Stimulated activated CD4-positive, alpha-beta T cell treated with anti-CD3 and anti-CD28 coated beads, TNF-alpha, amount 100 ng/mL, for 1 hour (primary cell): ENCODE measurements around the gene ADCY1.
A peak's percentile ranks its signal among the peaks of the same experiment; 100 is the strongest.
"Not testable (repeated sequence)": the region's sequence is repeated elsewhere in the genome, so short reads cannot be mapped to it uniquely, and the experiment has no call there.

Experiments used
- DNase-seq, 3 donors: peaks; one replicate each; pipeline ENCODE4 v3.0.0-alpha.2; 2020; ENCODE audit warnings: low read depth in 3 of 3, low spot score in 1 of 3

Gene ADCY1

DNA sequence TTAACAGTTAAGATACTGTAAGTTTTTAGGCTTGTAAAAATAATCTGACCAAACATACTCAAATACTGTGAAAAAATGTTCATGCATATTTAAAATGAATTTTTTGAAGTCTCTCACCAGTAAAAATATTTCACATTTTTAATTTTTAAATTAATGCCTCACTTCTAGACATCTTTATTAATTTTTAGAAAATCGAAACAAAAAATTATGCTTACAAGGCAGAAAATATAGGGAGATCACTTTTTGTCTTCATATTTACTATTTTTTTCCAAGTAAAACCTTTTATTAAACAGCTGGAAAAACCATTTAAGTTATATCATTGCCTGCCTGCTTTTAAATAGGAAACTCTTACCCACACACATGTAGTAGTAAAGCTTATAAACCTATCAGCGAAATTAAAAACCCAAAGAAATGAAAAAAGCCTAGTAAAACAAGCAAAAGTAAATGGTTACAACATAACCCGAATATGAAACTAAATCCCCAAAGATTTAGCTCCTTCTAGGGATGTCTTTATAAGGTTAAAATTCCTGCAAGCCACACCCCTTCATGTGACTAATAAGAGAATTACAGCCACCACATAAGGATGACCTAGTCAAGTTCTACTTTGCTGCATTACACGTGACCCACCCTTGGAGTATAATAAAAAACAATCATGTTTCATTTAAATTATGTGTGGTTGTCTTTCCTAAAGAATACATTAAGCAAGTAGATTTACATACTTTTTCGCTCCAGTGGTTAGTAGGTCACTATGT, 157.7 kb downstream of the ADCY1 start:
- not testable (repeated sequence) for DNase-seq

DNA sequence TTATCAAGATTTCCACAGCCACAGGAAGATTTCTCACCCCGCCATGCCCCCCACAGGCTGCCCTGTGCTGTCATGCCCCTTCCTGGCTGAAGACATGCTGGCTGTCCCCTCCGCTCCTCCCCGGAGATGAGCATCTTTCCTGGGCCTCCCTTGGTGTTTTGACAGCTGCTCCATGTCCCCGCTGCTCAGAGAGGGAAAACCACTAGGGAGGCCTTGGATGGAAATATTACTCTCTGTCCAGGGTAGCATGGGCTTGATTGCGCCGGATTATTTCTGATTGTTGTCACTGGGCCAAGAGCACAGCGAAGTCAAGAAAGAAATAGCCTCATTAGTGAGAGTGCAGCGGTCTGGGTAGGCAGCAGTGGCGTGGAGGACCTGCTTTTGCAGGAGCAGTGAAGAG, 164.8 kb downstream of the ADCY1 start:
- not testable (repeated sequence) for DNase-seq

DNA sequence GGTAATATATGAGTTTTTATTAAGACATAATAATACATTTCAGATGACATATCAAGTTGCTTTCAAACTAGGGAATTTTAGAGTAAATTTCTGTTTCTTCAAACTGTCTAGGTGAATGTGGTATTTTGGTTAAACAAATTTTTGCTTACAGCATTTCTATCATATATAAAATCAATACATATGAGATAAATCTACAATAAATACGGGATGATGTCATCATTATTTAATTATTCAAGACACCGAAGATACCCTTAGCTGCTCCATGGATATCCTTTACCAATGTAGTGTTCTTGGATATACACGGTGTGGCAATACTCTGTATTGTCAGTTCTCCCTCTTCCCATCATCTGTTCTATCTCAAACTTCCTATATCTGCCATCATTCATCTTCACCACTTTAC, 166.4 kb downstream of the ADCY1 start:
- DNase-seq, result not testable (repeated sequence)

DNA sequence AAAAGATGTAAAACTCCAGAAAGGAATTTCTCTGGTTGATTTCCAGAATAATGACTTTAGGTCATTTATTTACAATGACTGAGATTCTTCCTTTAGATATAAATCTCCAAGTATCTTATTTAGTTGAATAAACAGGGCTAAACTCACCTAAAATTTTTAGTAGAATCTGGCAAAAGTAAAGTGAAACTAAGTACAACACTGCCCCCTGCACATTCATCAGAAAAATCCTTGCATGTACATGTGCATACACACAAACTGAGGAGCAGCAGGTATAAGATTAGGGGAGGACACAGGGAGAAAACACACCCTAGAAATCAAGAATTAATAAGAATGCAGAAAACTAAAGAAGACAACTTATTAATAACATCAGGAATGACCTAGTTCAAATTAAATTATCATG, 174.8 kb downstream of the ADCY1 start:
- DNase-seq, result not testable (repeated sequence)

DNA sequence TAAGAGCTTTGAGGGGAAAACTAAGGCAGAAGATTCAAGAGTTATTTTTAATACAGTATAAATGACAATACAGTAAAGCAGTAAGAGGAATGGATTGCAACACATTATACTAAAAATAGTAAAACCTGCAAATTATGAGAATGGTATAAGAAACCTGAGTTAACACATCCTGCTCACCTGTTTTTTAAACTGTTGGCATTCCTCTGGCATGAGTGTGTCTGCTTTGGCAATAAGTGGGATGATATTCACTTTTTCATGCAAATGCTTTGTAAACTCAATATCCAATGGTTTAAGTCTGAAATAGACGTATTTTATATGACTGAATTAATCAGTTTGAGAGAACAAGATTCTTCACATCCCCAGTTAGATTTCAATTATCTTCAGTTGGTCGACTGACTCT, 177.2 kb downstream of the ADCY1 start:
- not testable (repeated sequence) for DNase-seq

DNA sequence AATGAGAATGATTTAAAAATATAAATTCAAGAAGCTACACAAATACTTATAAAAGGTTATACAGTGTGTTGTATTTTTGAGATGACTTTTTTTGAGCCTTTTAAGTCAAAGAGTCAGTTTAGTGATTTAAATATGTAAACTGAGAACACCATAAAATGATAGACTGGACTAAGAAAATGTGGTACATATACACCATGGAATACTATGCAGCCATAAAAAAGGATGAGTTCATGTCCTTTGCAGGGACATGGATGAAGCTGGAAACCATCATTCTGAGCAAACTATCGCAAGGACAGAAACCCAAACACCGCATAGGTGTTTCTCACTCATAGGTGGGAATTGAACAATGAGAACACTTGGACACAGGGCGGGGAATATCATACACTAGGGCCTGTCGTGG, 182.2 kb downstream of the ADCY1 start:
- DNase-seq, result not testable (repeated sequence)

DNA sequence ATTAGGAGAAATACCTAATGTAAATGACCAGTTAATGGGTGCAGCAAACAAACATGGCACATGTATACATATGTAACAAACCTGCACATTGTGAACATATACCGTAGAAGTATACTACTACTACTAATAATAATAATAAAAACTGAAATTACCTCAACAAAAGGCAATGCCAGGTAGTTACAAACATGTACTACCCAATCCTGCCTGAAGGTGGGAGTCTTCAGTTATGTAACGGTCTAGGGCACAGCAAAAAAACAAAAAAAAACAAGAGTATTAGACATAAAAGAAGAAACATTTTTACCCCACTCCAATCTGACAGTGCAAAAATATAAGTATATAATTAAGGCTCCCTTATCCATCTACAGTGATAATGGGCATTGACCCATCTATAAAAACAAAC, 182.6 kb downstream of the ADCY1 start:
- not testable (repeated sequence) for DNase-seq

DNA sequence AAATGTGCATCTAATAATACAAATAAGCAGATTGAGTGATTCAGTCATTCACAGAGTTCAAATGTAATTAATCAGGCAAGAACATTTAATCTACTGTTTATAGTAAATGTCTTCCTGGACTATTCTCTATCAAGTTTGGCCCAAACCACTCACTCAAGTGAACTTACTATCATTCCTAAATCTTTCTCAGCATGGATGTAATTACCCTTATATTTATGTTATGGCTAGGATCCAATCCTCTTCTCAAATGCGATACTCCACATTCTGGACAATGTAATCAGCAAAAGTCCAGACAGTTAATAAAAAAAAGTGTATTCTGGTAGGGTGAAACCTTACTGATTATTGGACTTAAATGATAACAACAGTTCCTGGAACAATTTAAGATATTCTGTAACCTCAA, 185.3 kb downstream of the ADCY1 start:
- not testable (repeated sequence) for DNase-seq

DNA sequence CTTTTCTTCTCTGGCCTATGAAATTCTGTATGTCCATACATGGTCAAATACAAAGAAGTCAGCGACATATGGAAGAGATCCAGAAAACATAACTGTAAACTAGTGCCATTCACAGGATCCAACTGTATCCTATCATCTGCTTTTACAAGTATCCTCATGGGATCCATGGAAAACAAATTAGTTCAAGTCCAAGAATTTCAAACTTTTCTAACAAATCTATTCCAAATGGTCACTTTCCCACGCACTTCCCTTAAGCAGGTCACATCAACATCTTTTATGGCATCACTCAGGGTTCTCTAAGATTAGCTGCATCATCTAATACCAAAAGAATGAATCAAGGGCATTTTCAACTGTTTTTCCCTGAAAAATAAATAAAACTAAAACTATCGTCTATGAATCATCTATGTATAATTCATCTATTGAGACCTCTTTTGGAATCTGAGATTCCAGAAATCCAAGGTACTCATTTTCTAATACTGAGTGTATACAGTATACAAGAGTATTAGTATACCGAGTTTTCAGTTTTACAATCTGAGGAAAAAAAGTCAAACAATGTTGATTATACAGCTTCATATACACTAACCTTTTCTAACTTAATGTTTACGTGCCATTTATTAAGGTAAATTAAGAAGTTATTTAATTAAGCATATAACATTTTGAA, 187.5 kb downstream of the ADCY1 start:
- DNase-seq, result not testable (repeated sequence)

DNA sequence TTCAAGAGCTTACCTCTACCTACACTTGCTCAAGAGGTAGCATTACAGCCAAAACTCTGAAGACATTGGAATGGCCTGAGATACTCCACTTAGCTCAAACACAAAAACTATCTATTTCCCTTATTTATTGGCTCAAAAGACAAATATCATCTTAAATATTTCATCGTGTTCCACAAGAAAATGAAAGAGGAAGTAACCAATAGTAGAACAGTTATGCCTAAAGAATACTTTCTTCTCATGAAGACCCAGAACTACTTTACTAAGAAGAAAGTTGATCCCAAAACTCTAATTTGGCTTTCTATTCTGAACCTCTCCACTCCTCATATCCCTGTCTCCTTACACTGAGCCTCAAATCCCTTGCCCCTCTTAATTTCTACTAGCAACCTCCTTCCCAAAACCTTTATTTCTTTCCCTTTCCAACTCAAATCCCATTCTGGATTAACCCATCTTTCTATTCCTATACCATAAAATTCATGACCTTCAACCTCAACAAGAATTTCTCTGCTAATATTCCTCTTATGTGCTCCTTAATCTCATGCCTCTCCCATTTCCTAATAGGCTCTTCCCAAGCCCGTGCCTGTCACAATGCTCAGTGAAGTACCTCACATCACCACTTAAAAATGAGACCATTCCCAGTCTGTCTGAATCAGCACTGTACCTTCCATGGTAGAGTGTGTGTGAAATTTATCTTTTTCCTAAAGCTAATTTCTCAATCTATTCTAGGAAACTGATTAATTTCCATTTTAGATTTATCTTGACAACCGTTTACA, 188.2 kb downstream of the ADCY1 start:
- DNase-seq, result not testable (repeated sequence)

DNA sequence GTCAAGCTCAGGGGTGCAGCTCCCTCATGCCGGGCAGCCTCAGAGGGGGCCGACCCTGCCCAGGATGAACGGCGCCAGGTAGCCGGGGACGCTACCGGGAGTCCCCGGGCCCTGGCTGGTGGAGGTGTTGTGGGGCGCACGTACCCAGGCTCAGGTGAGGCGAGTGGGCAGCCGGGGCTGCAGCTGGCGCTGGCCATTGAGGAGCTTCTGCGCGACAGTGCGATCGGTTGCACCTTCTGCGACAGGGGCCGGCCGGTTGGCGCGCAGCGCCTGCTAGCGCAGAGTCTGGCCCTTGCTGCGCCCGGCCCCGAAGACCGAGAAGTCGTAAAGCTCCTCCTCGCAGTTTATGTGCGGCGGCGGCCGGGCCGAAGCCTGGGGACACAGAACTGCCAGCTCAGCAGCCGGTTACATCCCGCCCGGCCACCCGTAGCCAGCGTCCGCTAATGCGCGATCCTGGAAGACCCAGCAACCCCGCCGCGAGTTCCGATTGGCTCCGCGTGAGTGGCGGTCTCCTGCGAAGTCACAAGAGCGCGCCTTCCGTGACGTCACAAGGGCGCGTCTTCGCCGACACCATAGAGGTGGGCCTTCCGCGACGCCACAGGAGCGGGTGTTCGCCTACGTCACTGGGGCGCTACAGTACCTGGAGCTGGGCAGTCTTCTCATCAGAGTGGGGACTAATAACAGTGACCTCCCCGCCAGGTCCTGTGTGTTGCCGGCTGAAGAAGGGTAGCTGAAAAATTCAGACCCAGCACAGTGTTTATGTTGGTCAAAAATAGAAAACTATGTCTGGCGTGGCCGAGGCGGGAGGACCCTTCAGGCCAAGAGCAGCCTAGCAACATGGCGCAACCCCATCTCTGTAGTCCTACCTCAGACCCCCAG, 194.6 kb downstream of the ADCY1 start:
- peak; percentile 88 to 96 (median 90) for DNase-seq

DNA sequence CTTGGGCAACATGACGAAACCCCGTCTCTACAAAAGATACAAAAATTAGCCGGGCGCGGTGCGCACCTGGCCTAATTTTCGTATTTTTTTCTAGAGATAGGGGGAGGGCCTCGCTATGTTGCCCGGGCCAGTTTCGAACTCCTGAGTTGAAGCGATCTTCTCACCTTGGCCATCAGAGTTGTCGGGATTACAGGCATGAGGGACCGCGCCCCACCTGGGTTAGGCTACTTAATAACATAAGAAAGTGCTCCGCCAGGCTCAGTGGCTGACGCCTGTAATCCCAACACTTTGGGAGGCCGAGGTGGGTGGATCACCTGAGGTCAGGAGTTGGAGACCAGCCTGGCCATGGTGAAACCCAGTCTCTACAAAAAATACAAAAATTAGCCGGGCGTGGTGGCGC, 195.5 kb downstream of the ADCY1 start:
- not testable (repeated sequence) for DNase-seq
